ENCODE data around the gene STX17.

The STX17 gene

GRCh38 chr9:99931155-99931840 lies 24.8 kb downstream of the STX17 start:
- no peak for DNase-seq (ENCODE audit: low spot score)
- TF ChIP-seq CTCF (IDR thresholded peaks at IDR 0.05; ENCODE audit: borderline replicate concordance, control extremely low read depth, extremely low read depth, insufficient read depth, missing control alignments), result no peak
- in situ Hi-C loops (cut with MboI; ENCODE audit: low sequenced_read_pairs, unreplicated experiment), result no loop called here

- TF ChIP-seq CTCF (IDR thresholded peaks at IDR 0.05; ENCODE audit: borderline replicate concordance, control extremely low read depth, extremely low read depth, insufficient read depth, missing control alignments), result no peak
- in situ Hi-C loops (cut with MboI; ENCODE audit: low sequenced_read_pairs, unreplicated experiment), result no loop called here
- DNase-seq (ENCODE audit: low spot score), result no peak
These were observed 30.6 kb downstream of the STX17 start for GRCh38 chr9:99936947-99937587.

- no peak for TF ChIP-seq CTCF (IDR thresholded peaks at IDR 0.05; ENCODE audit: borderline replicate concordance, control extremely low read depth, extremely low read depth, insufficient read depth, missing control alignments)
- in situ Hi-C loops (cut with MboI; ENCODE audit: low sequenced_read_pairs, unreplicated experiment), result no loop called here
- no peak for DNase-seq (ENCODE audit: low spot score)
These were observed 40.9 kb downstream of the STX17 start for GRCh38 chr9:99947395-99947794.

- in situ Hi-C loops (cut with MboI; ENCODE audit: low sequenced_read_pairs, unreplicated experiment), result no loop called here
- no peak for DNase-seq (ENCODE audit: low spot score)
- TF ChIP-seq CTCF (IDR thresholded peaks at IDR 0.05; ENCODE audit: borderline replicate concordance, control extremely low read depth, extremely low read depth, insufficient read depth, missing control alignments), result no peak
These were observed 42.0 kb downstream of the STX17 start for GRCh38 chr9:99948482-99948881.

- no peak for TF ChIP-seq CTCF (IDR thresholded peaks at IDR 0.05; ENCODE audit: borderline replicate concordance, control extremely low read depth, extremely low read depth, insufficient read depth, missing control alignments)
- no peak for DNase-seq (ENCODE audit: low spot score)
- in situ Hi-C loops (cut with MboI; ENCODE audit: low sequenced_read_pairs, unreplicated experiment), result no loop called here
These were observed 42.4 kb downstream of the STX17 start for GRCh38 chr9:99948896-99949295.

- no peak for DNase-seq (ENCODE audit: low spot score)
- no peak for TF ChIP-seq CTCF (IDR thresholded peaks at IDR 0.05; ENCODE audit: borderline replicate concordance, control extremely low read depth, extremely low read depth, insufficient read depth, missing control alignments)
- in situ Hi-C loops (cut with MboI; ENCODE audit: low sequenced_read_pairs, unreplicated experiment), result no loop called here
These were observed 47.5 kb downstream of the STX17 start for GRCh38 chr9:99953861-99954507.

All from GM13976 (cell line).